ENCODE results near the gene TAF4B. TPM values are rescaled to one million over a fixed set of nuclear protein-coding genes. Genes with fewer than 3 reads are reported as not detected.

The TAF4B gene
- total RNA-seq, 1 donor from 2014 or later = 3.2 TPM

- Histone ChIP-seq H3K4me3 (ENCODE audit: insufficient read depth, low read depth, low read length) (no peak overlapping the region), H3K79me2 (ENCODE audit: insufficient read depth, low read length) (no peaks in the 10 kb centered on the region), H4K20me1 (ENCODE audit: insufficient read depth, low read length) (no peaks in the 10 kb centered on the region), H3K9me3 (ENCODE audit: insufficient read depth, low read depth, low read length) (no peaks in the 10 kb centered on the region), H3K27ac (ENCODE audit: low read depth, low read length) (no peak overlapping the region), H3K36me3 (ENCODE audit: insufficient read depth, low read length) (no peaks in the 10 kb centered on the region), H3K4me2 (ENCODE audit: low read length) (no peak overlapping the region), H3K4me1 (ENCODE audit: insufficient read depth, low read length) (no peaks in the 10 kb centered on the region), H3K27me3 (ENCODE audit: insufficient read depth, low read length) (no peaks in the 10 kb centered on the region), H2AFZ (ENCODE audit: low read depth, low read length) (no peak overlapping the region), H3K9ac (ENCODE audit: low read length) (no peak overlapping the region)
- no peaks in the 10 kb centered on the region for H3K4me1 Mint-ChIP-seq (ENCODE audit: low read depth, unreplicated experiment)
- TF ChIP-seq CTCF (IDR thresholded peaks at IDR 0.05; ENCODE audit: insufficient read depth, low read depth, low read length) (no peak), EZH2 (IDR thresholded peaks at IDR 0.05; ENCODE audit: insufficient read depth, low read length) (no peak)
- H3K4me3 Mint-ChIP-seq (ENCODE audit: unreplicated experiment) = no peak overlapping the region
- no peak for FAIRE-seq
- no peak for DNase-seq (ENCODE audit: low read depth)
- no peaks in the 10 kb centered on the region for H3K36me3 Mint-ChIP-seq (ENCODE audit: low read depth, unreplicated experiment)
- peaks cover under 1% of the 10 kb centered on the region for H3K9me3 Mint-ChIP-seq (ENCODE audit: unreplicated experiment)
- H3K27ac Mint-ChIP-seq (ENCODE audit: unreplicated experiment) = no peak overlapping the region
- no peaks in the 10 kb centered on the region for H3K27me3 Mint-ChIP-seq (ENCODE audit: low read depth, unreplicated experiment)
Observed at GRCh38 chr18:26362021-26362420, 135.8 kb downstream of the TAF4B start.

DNA sequence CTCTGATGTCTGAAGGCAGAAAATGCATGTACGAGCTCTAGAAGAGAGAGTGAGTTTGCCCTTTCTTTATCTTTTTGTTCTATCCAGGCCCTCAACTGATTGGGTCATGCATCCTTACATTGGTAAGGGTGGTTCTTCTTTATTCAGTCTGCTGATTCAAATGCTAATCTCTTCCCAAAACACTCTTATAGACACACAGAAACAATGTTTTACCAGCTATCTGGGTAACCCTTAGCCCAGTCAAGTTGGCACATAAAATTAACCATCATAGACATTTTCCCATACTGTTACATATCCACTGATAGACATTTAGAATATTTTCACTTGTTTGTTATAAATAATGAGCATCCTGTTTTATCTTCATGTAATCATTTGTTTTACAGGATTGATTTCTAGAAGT, 141.2 kb downstream of the TAF4B start:
- H4K20me1 ChIP-seq (ENCODE audit: insufficient read depth, low read length) = no peaks in the 10 kb centered on the region
- H3K4me3 Mint-ChIP-seq (ENCODE audit: unreplicated experiment) = no peak overlapping the region
- H3K36me3 Mint-ChIP-seq (ENCODE audit: low read depth, unreplicated experiment) = no peaks in the 10 kb centered on the region
- H3K27me3 ChIP-seq (ENCODE audit: insufficient read depth, low read length) = no peaks in the 10 kb centered on the region
- no peak overlapping the region for H3K9ac ChIP-seq (ENCODE audit: low read length)
- FAIRE-seq (no peak), DNase-seq (ENCODE audit: low read depth) (no peak)
- no peaks in the 10 kb centered on the region for H3K4me1 ChIP-seq (ENCODE audit: insufficient read depth, low read length)
- no peak overlapping the region for H3K27ac Mint-ChIP-seq (ENCODE audit: unreplicated experiment)
- no peak overlapping the region for H3K27ac ChIP-seq (ENCODE audit: low read depth, low read length)
- TF ChIP-seq EZH2 (IDR thresholded peaks at IDR 0.05; ENCODE audit: insufficient read depth, low read length) = no peak
- no peak for TF ChIP-seq CTCF (IDR thresholded peaks at IDR 0.05; ENCODE audit: insufficient read depth, low read depth, low read length)
- peaks cover 3% of the 10 kb centered on the region for H3K9me3 Mint-ChIP-seq (ENCODE audit: unreplicated experiment)
- no peaks in the 10 kb centered on the region for H3K4me1 Mint-ChIP-seq (ENCODE audit: low read depth, unreplicated experiment)
- no peaks in the 10 kb centered on the region for H3K9me3 ChIP-seq (ENCODE audit: insufficient read depth, low read depth, low read length)
- no peaks in the 10 kb centered on the region for H3K27me3 Mint-ChIP-seq (ENCODE audit: low read depth, unreplicated experiment)
- H3K79me2 ChIP-seq (ENCODE audit: insufficient read depth, low read length) = no peaks in the 10 kb centered on the region
- H3K4me3 ChIP-seq (ENCODE audit: insufficient read depth, low read depth, low read length) = no peak overlapping the region
- no peaks in the 10 kb centered on the region for H3K36me3 ChIP-seq (ENCODE audit: insufficient read depth, low read length)
- H2AFZ ChIP-seq (ENCODE audit: low read depth, low read length) = no peak overlapping the region
- no peak overlapping the region for H3K4me2 ChIP-seq (ENCODE audit: low read length)

GRCh38 chr18:26370037-26370436, 143.8 kb downstream of the TAF4B start:
- no peak for DNase-seq (ENCODE audit: low read depth)
- no peaks in the 10 kb centered on the region for H3K36me3 ChIP-seq (ENCODE audit: insufficient read depth, low read length)
- Mint-ChIP-seq H3K9me3 (ENCODE audit: unreplicated experiment) (peaks cover 3% of the 10 kb centered on the region), H3K36me3 (ENCODE audit: low read depth, unreplicated experiment) (no peaks in the 10 kb centered on the region), H3K4me3 (ENCODE audit: unreplicated experiment) (no peak overlapping the region), H3K27me3 (ENCODE audit: low read depth, unreplicated experiment) (no peaks in the 10 kb centered on the region), H3K27ac (ENCODE audit: unreplicated experiment) (no peak overlapping the region), H3K4me1 (ENCODE audit: low read depth, unreplicated experiment) (no peaks in the 10 kb centered on the region)
- no peak overlapping the region for H3K4me2 ChIP-seq (ENCODE audit: low read length)
- no peaks in the 10 kb centered on the region for H3K9me3 ChIP-seq (ENCODE audit: insufficient read depth, low read depth, low read length)
- H2AFZ ChIP-seq (ENCODE audit: low read depth, low read length) = no peak overlapping the region
- no peaks in the 10 kb centered on the region for H3K4me1 ChIP-seq (ENCODE audit: insufficient read depth, low read length)
- no peak overlapping the region for H3K9ac ChIP-seq (ENCODE audit: low read length)
- H4K20me1 ChIP-seq (ENCODE audit: insufficient read depth, low read length) = no peaks in the 10 kb centered on the region
- no peak overlapping the region for H3K27ac ChIP-seq (ENCODE audit: low read depth, low read length)
- FAIRE-seq = no peak
- no peak overlapping the region for H3K4me3 ChIP-seq (ENCODE audit: insufficient read depth, low read depth, low read length)
- TF ChIP-seq CTCF (IDR thresholded peaks at IDR 0.05; ENCODE audit: insufficient read depth, low read depth, low read length) (no peak), EZH2 (IDR thresholded peaks at IDR 0.05; ENCODE audit: insufficient read depth, low read length) (no peak)
- H3K27me3 ChIP-seq (ENCODE audit: insufficient read depth, low read length) = no peaks in the 10 kb centered on the region
- no peaks in the 10 kb centered on the region for H3K79me2 ChIP-seq (ENCODE audit: insufficient read depth, low read length)
